WTC11 (cell line): ENCODE measurements around the gene AHRR.

Source experiments
- GRHL2 ChIP-seq: fragments of 250-450 bp; sonication (Bioruptor Pico); IDR thresholded peaks from 2 replicates; pipeline ENCODE4 v1.8.0; 2022; ENCODE audit warnings: mild to moderate bottlenecking, moderate library complexity; ENCODE audit not compliant: insufficient replicate concordance, severe bottlenecking
- TF ChIP-seq, protein P1 (sequence below): sonication (generic); formaldehyde crosslinking; IDR thresholded peaks from 2 replicates; pipeline ENCODE4 v1.8.1; 2023; ENCODE audit warnings: mild to moderate bottlenecking, missing genetic modification reagents, moderate library complexity

DNA sequence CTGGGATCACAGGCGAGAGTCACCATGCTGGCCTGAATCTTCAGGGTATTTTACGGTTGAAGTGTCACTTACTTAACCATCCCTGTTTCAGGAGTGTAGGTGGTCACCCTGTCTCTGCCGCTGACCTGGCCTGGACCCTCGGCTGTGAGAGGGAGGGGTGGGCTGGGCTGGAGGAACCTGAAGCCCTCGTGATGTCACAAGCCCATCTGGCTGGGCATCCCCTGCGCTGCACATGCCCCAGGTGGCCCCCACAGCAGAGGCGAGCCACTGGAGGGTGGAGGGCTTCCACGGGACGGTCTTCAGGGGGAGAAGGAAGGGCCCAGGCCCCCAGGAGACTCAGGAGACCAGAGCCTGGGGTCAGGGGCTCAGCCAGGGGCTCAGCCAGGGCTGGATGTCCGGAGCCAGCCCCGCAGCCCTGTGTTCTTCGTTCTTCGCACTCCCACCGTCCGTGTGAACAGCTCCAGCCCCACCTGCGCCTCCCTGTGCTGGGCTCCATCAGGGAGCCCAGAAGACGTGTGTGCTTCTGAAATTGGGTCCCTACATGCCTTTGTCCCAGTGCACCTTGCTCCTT, 7.6 kb upstream of the AHRR start:
- no peak for TF ChIP-seq GRHL2
- TF ChIP-seq, protein P1, sequence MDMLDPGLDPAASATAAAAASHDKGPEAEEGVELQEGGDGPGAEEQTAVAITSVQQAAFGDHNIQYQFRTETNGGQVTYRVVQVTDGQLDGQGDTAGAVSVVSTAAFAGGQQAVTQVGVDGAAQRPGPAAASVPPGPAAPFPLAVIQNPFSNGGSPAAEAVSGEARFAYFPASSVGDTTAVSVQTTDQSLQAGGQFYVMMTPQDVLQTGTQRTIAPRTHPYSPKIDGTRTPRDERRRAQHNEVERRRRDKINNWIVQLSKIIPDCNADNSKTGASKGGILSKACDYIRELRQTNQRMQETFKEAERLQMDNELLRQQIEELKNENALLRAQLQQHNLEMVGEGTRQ: no peak
